AG09319 (cell line): ENCODE results near the gene LRRC23.
"Not testable (repeated sequence)": the region's sequence is repeated elsewhere in the genome, so short reads cannot be mapped to it uniquely, and the experiment has no call there.

Experiments used
- DNase-seq: peaks from one replicate; pipeline ENCODE4 v3.0.0-alpha.2; 2010; ENCODE audit warnings: low read depth; ENCODE audit errors: extremely low read depth
- TF ChIP-seq, protein P1 (sequence below): IDR thresholded peaks from 2 replicates; pipeline ENCODE4 v1.5.1; 2011; ENCODE audit warnings: low read depth, mild to moderate bottlenecking, inconsistent platforms, low read length, moderate library complexity

Gene LRRC23

DNA sequence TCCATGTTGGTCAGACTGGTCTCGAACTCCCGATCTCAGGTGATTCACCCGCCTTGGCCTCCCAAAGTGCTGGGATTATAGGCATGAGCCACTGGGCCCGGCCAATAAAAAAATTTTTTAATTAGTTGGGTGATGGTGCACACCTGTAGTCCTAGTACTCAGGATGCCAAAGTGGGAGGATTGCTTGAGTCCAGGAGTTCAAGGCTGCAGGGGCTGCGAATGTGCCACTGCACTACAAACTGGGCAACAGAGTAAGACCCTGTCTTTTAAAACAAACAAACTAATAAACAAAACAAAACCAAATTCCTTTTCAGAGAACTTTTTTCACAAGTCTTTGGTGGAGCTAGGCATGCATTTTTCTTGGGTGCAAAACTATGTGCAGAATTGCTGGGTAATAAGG lies 21.4 kb upstream of the LRRC23 start:
- DNase-seq = no peak
- TF ChIP-seq, protein P1, sequence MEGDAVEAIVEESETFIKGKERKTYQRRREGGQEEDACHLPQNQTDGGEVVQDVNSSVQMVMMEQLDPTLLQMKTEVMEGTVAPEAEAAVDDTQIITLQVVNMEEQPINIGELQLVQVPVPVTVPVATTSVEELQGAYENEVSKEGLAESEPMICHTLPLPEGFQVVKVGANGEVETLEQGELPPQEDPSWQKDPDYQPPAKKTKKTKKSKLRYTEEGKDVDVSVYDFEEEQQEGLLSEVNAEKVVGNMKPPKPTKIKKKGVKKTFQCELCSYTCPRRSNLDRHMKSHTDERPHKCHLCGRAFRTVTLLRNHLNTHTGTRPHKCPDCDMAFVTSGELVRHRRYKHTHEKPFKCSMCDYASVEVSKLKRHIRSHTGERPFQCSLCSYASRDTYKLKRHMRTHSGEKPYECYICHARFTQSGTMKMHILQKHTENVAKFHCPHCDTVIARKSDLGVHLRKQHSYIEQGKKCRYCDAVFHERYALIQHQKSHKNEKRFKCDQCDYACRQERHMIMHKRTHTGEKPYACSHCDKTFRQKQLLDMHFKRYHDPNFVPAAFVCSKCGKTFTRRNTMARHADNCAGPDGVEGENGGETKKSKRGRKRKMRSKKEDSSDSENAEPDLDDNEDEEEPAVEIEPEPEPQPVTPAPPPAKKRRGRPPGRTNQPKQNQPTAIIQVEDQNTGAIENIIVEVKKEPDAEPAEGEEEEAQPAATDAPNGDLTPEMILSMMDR = no peak

DNA sequence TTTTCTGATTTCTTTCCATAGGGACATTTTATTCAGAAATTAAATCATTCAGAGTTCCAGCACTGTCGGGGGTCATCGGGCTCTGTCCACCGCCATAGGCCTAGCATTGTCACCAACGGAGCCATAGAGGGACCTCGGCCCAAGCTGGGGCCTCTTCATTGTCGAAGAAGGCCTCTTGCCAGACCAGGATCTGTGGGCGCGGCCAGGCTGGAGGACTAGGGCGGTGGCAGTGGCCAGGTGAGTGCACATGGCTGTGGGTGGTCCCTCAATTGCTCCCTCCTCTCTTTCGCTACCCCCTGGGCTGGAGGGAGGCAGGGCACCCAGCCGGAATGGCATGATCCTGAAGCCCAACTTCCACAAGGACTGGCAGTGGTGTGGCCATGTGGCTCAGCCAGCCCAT lies 20.9 kb upstream of the LRRC23 start:
- no peak for DNase-seq
- TF ChIP-seq, protein P1 = no peak

DNA sequence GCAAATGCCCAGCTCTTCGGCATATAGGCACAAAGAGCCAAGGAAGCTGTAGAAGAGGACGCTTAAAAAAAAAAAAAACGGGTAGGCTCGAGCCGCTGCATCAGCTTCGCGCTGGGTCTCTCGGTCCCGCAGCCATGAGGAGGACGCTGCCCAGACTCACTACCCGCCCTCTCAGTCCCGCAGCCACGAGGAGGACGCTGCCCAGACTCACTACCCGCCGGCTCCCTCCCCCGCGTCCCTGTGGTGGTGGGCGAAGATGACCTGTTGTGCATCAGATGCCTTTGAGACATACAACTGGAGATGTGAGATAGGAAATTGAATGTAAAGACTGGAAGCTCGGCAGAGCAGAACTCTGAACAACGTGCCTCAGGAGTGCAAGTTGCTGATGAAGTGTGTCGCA lies 20.1 kb upstream of the LRRC23 start:
- DNase-seq = no peak
- TF ChIP-seq, protein P1 = no peak

DNA sequence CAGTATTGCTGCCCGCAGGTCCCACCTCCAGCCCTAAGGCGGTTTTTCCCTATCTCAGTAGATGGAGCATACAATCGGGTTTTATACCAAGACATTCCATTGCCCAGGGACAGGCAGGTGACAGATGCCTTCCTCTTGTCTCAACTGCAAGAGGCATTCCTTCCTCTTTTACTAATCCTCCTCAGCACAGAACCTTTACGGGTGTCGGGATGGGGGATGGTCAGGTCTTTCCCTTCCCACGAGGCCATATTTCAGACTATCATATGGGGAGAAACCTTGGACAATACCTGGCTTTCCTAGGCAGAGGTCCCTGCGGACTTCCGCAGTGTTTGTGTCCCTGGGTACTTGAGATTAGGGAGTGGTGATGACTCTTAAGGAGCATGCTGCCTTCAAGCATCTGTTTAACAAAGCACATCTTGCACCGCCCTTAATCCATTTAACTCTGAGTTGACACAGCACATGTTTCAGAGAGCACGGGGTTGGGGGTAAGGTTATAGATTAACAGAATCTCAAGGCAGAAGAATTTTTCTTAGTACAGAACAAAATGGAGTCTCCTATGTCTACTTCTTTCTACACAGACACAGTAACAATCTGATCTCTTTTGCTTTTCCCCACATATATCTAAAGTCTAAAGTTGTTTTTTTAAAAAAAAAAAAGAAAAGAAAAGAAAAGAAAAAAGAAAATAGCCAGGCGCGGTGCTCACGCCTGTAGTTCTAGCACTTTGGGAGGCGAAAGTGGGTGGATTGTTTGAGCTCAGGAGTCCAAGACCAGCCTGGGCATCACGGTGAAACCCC lies 18.2 kb upstream of the LRRC23 start:
- DNase-seq = not testable (repeated sequence)

DNA sequence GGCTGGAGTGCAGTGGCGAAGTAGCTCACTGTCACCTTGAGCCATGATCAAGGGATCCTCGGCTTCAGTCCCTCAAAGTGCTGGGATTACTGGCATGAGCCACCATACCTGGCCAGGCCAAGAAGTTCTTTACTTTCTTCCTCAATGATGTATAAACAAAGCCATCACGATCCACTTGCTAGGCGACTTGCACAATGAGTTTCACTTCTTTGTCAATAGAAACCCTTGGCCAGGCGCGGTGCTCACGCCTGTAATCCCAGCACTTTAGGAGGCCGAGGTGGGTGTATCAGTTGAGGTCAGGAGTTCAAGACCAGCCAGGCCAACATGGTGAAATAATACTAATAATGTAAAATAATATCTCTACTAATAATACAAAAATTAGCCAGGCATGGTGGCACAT lies 17.2 kb upstream of the LRRC23 start:
- TF ChIP-seq, protein P1 = no peak
- DNase-seq = no peak

DNA sequence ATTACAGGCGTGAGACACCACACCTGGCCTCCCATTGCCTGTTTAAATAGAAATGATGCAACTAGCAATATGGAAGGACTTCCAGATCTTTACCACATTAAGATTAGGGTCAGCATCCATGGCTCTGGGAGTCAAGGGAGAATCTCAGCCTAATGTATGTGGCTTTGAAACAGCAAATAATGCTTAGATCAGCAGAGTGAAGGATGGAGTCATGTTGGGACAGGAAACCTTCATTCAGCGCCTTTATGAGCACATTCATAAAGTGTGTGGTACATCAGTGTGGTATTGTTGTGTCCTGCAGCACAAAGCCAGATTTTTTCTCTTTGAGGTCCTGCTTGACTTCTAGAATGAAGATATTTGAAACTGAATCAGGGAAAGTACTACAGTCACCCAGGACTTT lies 16.3 kb upstream of the LRRC23 start:
- TF ChIP-seq, protein P1 = no peak
- no peak for DNase-seq

DNA sequence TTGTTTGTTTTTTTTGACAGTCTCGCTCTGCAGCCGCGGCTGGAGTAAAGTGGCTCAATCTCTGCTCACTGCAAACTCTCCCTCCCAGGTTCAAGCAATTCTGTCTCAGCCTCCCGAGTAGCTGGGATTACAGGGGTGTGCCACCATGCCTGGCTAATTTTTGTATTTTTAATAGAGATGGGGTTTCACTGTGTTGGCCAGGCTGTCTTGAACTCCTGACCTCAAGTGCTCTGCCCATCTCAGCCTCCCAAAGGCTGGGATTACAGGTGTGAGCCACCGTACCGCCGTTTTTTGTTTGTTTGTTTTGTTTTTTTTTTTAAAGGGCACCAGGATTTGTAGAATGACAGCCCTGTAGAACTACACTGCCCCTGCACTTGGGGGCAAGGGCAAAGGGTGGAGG lies 15.8 kb upstream of the LRRC23 start:
- DNase-seq = not testable (repeated sequence)

DNA sequence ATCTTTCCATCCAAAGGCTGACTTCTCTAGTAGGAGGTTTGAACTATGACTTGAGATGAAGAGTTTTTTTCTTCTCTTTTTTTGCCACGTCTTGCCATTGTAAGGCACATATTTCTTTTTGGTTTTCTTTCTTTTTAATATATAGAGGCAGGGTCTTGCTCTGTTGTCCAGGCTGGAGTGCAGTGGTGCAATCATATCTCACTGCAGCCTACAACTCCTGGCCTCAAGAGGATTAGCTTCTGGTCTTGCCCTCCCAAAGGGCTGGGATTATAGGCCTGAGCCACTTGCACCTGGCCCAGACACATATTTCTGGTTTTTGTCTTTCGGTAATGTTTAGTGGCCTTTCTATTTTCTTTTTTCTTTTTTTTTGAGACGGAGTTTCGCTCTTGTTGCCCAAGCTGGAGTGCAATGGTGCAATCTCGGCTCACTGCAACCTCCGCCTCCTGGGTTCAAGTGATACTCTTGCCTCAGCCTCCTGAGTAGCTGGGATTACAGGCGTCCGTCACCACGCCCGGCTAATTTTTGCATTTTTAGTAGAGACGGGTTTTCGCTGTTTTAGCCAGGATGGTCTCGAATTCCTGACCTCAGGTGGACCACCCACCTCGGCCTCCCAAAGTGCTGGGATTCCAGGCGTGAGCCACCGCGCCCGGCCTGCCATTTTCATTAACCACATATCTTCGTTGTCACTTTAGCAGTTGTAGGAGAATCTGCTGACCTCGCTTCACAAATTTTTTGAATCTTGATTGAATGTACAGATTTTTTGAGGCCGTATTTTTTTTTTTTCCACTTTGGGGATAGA lies 14.6 kb upstream of the LRRC23 start:
- DNase-seq = not testable (repeated sequence)
